AG04450 (cell line): ENCODE results near the gene CSNK1D. TPM values are rescaled to one million over a fixed set of nuclear protein-coding genes. Genes with fewer than 3 reads are reported as not detected.

Source experiments
- CTCF ChIA-PET: fragments of 300-600, 350-600 bp; formaldehyde crosslinking; extraction: SDS; loops from one replicate; lab custom pipeline; 2022; ENCODE audit warnings: antibody characterized with exemption, inconsistent platforms; lab: Charles Lee
- POLR2A ChIA-PET: fragments of 350-600 bp; formaldehyde crosslinking; extraction: SDS; loops from one replicate; lab custom pipeline; 2021; ENCODE audit warnings: antibody characterized with exemption, inconsistent platforms; lab: Yijun Ruan, JAX
- DNase-seq: peaks from one replicate; pipeline ENCODE4 v3.0.0-alpha.2; 2011; ENCODE audit warnings: low read depth, low spot score
- H3K27ac ChIP-seq: one replicate; pipeline ENCODE4 v1.5.1; 2012; ENCODE audit warnings: low read depth, low read length, control low read depth
- H3K27me3 ChIP-seq: one replicate; pipeline ENCODE4 v1.6.0; 2012; ENCODE audit warnings: low read length; ENCODE audit not compliant: control insufficient read depth, insufficient read depth
- H3K4me3 ChIP-seq: 2 replicates; pipeline ENCODE4 v1.5.1; 2011; ENCODE audit warnings: mild to moderate bottlenecking, low read depth, low read length, control low read depth
- H3K9me3 ChIP-seq: 2 replicates; pipeline ENCODE4 v1.5.1; 2012; ENCODE audit warnings: low read length; ENCODE audit not compliant: control insufficient read depth, insufficient read depth
- CTCF ChIP-seq: IDR thresholded peaks from 2 replicates; pipeline ENCODE4 v1.5.1; 2011; ENCODE audit warnings: low read depth, low read length, control low read depth, inconsistent platforms
- polyA plus RNA-seq: library from polyadenylated mRNA; depleted of rRNA; stranded (reverse); fragments of >200 nt; gene quantifications from 2 replicates; pipeline ENCODE4 v1.2.3, GENCODE V29; 2011

Gene CSNK1D
- polyA plus RNA-seq, 1 experiment: 74.4 TPM

GRCh38 chr17:82309656-82310570 is 36.4 kb upstream of the CSNK1D start:
- no peak for TF ChIP-seq CTCF
- POLR2A ChIA-PET: no interaction called here
- H3K4me3 ChIP-seq: no peak overlapping the region
- no peak overlapping the region for H3K27ac ChIP-seq
- H3K9me3 ChIP-seq: peaks cover 3% of the 10 kb centered on the region; the same call in 1 of the 2 replicates
- H3K27me3 ChIP-seq: peaks cover 29% of the 10 kb centered on the region
- no peak for DNase-seq
- CTCF ChIA-PET: no interaction called here

- Histone ChIP-seq H3K27me3 (peaks cover 15% of the 10 kb centered on the region), H3K4me3 (no peak overlapping the region), H3K27ac (no peak overlapping the region), H3K9me3 (peaks cover 3% of the 10 kb centered on the region; the same call in 1 of the 2 replicates)
- TF ChIP-seq CTCF: no peak
- DNase-seq: no peak
- POLR2A ChIA-PET: interaction anchor here (0.7 kb wide), 1 partner anchor 9 kb away, joined by 4 read pairs; no protein-coding TSS in a partner anchor
- CTCF ChIA-PET: interaction anchor here (1.2 kb wide), 1 partner anchor 15 kb away, joined by 3 read pairs; no protein-coding TSS in a partner anchor
Measured at GRCh38 chr17:82305727-82306300, 32.3 kb upstream of the CSNK1D start.

- H3K27me3 ChIP-seq: peaks cover 9% of the 10 kb centered on the region
- no peak overlapping the region for H3K27ac ChIP-seq
- H3K4me3 ChIP-seq: no peak overlapping the region
- ChIA-PET POLR2A (interaction anchor here (0.7 kb wide), 1 partner anchor 9 kb away, joined by 4 read pairs; no protein-coding TSS in a partner anchor), CTCF (interaction anchor here (1.2 kb wide), 1 partner anchor 16 kb away, joined by 3 read pairs; no protein-coding TSS in a partner anchor)
- TF ChIP-seq CTCF: no peak
- peaks cover 3% of the 10 kb centered on the region; the same call in 1 of the 2 replicates for H3K9me3 ChIP-seq
- DNase-seq: no peak
Measured at GRCh38 chr17:82304826-82305726, 31.6 kb upstream of the CSNK1D start.

- CTCF ChIA-PET: no interaction called here
- Histone ChIP-seq H3K27me3 (peaks cover 4% of the 10 kb centered on the region), H3K27ac (no peak overlapping the region), H3K9me3 (peaks cover 3% of the 10 kb centered on the region; the same call in 1 of the 2 replicates), H3K4me3 (no peak overlapping the region)
- no peak for TF ChIP-seq CTCF
- no peak for DNase-seq
- POLR2A ChIA-PET: interaction anchor here (1.5 kb wide), 1 partner anchor 10 kb away, joined by 4 read pairs; no protein-coding TSS in a partner anchor
Measured at GRCh38 chr17:82303944-82304808, 30.7 kb upstream of the CSNK1D start.
